Upper lobe of left lung (tissue), 4 donors: ENCODE data around the gene TGFBR3L.

Experiments
- CTCF ChIP-seq, 6 experiments: fragments of 450-650 bp in 4 of 6; fragments of 200-600 bp in 2 of 6; sonication (generic) in 2 of 6; IDR thresholded peaks; one replicate each; pipeline ENCODE4 v1.5.1; 2016 to 2019; ENCODE audit warnings: antibody characterized with exemption in 6 of 6
- EP300 ChIP-seq, 4 donors: sonication (generic); formaldehyde crosslinking; IDR thresholded peaks; one replicate each; pipeline ENCODE4 v1.5.1; 2017; ENCODE audit warnings: antibody characterized with exemption in 4 of 4, control low read depth in 2 of 4
- POLR2A ChIP-seq, 4 donors: fragments of 450-650 bp; IDR thresholded peaks; one replicate each; pipeline ENCODE4 v1.5.1; 2016 to 2017; ENCODE audit warnings: antibody characterized with exemption in 4 of 4, mild to moderate bottlenecking in 2 of 4
- POLR2AphosphoS5 ChIP-seq, 2 donors: sonication (generic); formaldehyde crosslinking; IDR thresholded peaks; one replicate each; pipeline ENCODE4 v1.5.1; 2017; ENCODE audit warnings: antibody characterized with exemption in 2 of 2

- TF ChIP-seq CTCF (IDR thresholded peaks at IDR 0.05) = no peak
- no peak for TF ChIP-seq EP300 (IDR thresholded peaks at IDR 0.05)
- no peak for TF ChIP-seq POLR2AphosphoS5 (IDR thresholded peaks at IDR 0.05)
- TF ChIP-seq POLR2A (IDR thresholded peaks at IDR 0.05) = no peak
Measured at GRCh38 chr19:7923295-7924191, 8.9 kb downstream of the TGFBR3L start.
